ENCODE data around the gene CDH13. TPM values are rescaled to one million over a fixed set of nuclear protein-coding genes. Genes with fewer than 3 reads are reported as not detected.

CDH13 gene
- total RNA-seq, 2 experiments from 2014 or later, result not detected

GRCh38 chr16:82891424-82891823, 264.7 kb downstream of the CDH13 start:
- BruUV-seq (replicated peaks), result no TSS peak

DNA sequence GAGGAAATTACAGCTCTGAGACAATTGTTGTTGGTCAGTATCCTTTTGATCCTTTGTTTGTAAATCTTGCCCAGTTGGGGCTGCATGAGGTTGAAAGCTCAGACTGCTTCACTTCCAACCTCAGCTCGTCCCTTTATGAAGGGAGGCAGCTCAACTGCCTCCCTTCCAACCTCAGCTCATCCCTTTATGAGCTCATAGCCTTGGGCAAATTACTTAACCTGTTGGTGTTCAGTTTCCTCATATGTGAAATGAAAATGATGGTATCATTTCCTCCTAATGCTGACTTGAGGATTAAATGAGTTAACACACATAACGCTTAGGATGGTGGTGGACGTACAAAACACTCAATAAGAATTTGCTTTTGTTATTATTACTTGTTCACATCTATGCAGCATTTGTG, 265.1 kb downstream of the CDH13 start:
- no peak for TF ChIP-seq EZH2phosphoT487 (IDR thresholded peaks at IDR 0.05; ENCODE audit: borderline replicate concordance, low read depth, low read length)
- Histone ChIP-seq H3K4me2 (ENCODE audit: low read length) (no peak overlapping the region), H2AFZ (ENCODE audit: low read length) (no peak overlapping the region), H3K4me1 (ENCODE audit: insufficient read depth, low read length, poor library complexity, severe bottlenecking) (no peaks in the 10 kb centered on the region), H3K9me3 (ENCODE audit: low read length) (no peaks in the 10 kb centered on the region), H3K79me2 (ENCODE audit: insufficient read depth, low read depth, low read length) (no peaks in the 10 kb centered on the region), H3K4me3 (ENCODE audit: low read depth, low read length, poor library complexity, severe bottlenecking) (no peak overlapping the region), H3K9me2 (ENCODE audit: insufficient read depth, low read length) (no peaks in the 10 kb centered on the region), H3K27ac (ENCODE audit: low read depth, low read length, poor library complexity, severe bottlenecking) (no peak overlapping the region), H3K36me3 (ENCODE audit: insufficient read depth, low read length) (no peaks in the 10 kb centered on the region), H4K20me1 (ENCODE audit: insufficient read depth, low read length) (no peaks in the 10 kb centered on the region)
- ChIA-PET CTCF (ENCODE audit: unreplicated experiment) (no interaction called here), POLR2A (no interaction called here)
- intact Hi-C loops (cut with micrococcal nuclease; ENCODE audit: unreplicated experiment), result no loop called here
- DNase-seq (ENCODE audit: low spot score), result no peak
- BruUV-seq (replicated peaks), result no TSS peak

More at GRCh38 chr16:82891424-82891823, 264.7 kb downstream of the CDH13 start:
- CTCF ChIA-PET (ENCODE audit: unreplicated experiment), result no interaction called here
- no peaks in the 10 kb centered on the region for H3K36me3 ChIP-seq (ENCODE audit: insufficient read depth, low read length)
- no peak overlapping the region for H3K4me3 ChIP-seq (ENCODE audit: low read depth, low read length, poor library complexity, severe bottlenecking)
- POLR2A ChIA-PET, result no interaction called here
- no peak overlapping the region for H3K27ac ChIP-seq (ENCODE audit: low read depth, low read length, poor library complexity, severe bottlenecking)
- H3K4me2 ChIP-seq (ENCODE audit: low read length), result no peak overlapping the region
- H3K79me2 ChIP-seq (ENCODE audit: insufficient read depth, low read depth, low read length), result no peaks in the 10 kb centered on the region
- intact Hi-C loops (cut with micrococcal nuclease; ENCODE audit: unreplicated experiment), result no loop called here
- H3K9me2 ChIP-seq (ENCODE audit: insufficient read depth, low read length), result no peaks in the 10 kb centered on the region
- H2AFZ ChIP-seq (ENCODE audit: low read length), result no peak overlapping the region
- H3K9me3 ChIP-seq (ENCODE audit: low read length), result no peaks in the 10 kb centered on the region
- H3K4me1 ChIP-seq (ENCODE audit: insufficient read depth, low read length, poor library complexity, severe bottlenecking), result no peaks in the 10 kb centered on the region
- no peaks in the 10 kb centered on the region for H4K20me1 ChIP-seq (ENCODE audit: insufficient read depth, low read length)
- DNase-seq (ENCODE audit: low spot score), result no peak
- no peak for TF ChIP-seq EZH2phosphoT487 (IDR thresholded peaks at IDR 0.05; ENCODE audit: borderline replicate concordance, low read depth, low read length)
- TF ChIP-seq, protein P1, sequence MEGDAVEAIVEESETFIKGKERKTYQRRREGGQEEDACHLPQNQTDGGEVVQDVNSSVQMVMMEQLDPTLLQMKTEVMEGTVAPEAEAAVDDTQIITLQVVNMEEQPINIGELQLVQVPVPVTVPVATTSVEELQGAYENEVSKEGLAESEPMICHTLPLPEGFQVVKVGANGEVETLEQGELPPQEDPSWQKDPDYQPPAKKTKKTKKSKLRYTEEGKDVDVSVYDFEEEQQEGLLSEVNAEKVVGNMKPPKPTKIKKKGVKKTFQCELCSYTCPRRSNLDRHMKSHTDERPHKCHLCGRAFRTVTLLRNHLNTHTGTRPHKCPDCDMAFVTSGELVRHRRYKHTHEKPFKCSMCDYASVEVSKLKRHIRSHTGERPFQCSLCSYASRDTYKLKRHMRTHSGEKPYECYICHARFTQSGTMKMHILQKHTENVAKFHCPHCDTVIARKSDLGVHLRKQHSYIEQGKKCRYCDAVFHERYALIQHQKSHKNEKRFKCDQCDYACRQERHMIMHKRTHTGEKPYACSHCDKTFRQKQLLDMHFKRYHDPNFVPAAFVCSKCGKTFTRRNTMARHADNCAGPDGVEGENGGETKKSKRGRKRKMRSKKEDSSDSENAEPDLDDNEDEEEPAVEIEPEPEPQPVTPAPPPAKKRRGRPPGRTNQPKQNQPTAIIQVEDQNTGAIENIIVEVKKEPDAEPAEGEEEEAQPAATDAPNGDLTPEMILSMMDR (conservative IDR thresholded peaks at IDR 0.05; ENCODE audit: low read length), result no peak

- no peaks in the 10 kb centered on the region for H3K79me2 ChIP-seq (ENCODE audit: insufficient read depth, low read depth, low read length)
- BruUV-seq (replicated peaks), result no TSS peak
- TF ChIP-seq, protein P1 (conservative IDR thresholded peaks at IDR 0.05; ENCODE audit: low read length), result no peak
- TF ChIP-seq EZH2phosphoT487 (IDR thresholded peaks at IDR 0.05; ENCODE audit: borderline replicate concordance, low read depth, low read length), result no peak
- no peak for DNase-seq (ENCODE audit: low spot score)
- CTCF ChIA-PET (ENCODE audit: unreplicated experiment), result no interaction called here
- no peak overlapping the region for H3K4me2 ChIP-seq (ENCODE audit: low read length)
- POLR2A ChIA-PET, result no interaction called here
- H2AFZ ChIP-seq (ENCODE audit: low read length), result no peak overlapping the region
- H4K20me1 ChIP-seq (ENCODE audit: insufficient read depth, low read length), result no peaks in the 10 kb centered on the region
- intact Hi-C loops (cut with micrococcal nuclease; ENCODE audit: unreplicated experiment), result no loop called here
- no peaks in the 10 kb centered on the region for H3K36me3 ChIP-seq (ENCODE audit: insufficient read depth, low read length)
- no peaks in the 10 kb centered on the region for H3K9me2 ChIP-seq (ENCODE audit: insufficient read depth, low read length)
- no peak overlapping the region for H3K4me3 ChIP-seq (ENCODE audit: low read depth, low read length, poor library complexity, severe bottlenecking)
- no peak overlapping the region for H3K27ac ChIP-seq (ENCODE audit: low read depth, low read length, poor library complexity, severe bottlenecking)
- H3K9me3 ChIP-seq (ENCODE audit: low read length), result no peaks in the 10 kb centered on the region
- no peaks in the 10 kb centered on the region for H3K4me1 ChIP-seq (ENCODE audit: insufficient read depth, low read length, poor library complexity, severe bottlenecking)
These were observed 265.6 kb downstream of the CDH13 start for GRCh38 chr16:82892324-82892723.

Data from OCI-LY7 (cell line).